Measurements from ENCODE around the gene SLAIN1.

DNA sequence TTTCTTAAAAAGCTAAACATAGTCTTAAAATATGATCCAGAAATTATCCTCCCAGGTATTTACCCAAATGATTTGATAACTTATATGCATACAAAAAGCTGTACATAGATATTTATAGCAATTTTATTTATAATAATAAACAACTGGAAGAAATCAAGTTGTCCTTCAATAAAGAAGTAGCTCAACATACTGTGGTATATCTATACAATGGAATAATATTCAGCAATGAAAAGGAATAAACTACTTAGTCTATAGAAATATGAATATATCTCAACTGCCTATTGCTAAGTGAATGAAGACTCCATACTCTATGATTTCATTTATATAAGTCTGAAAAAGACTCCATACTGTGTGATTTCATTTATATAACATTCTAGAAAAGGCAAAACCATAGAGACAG lies 47.1 kb upstream of the SLAIN1 start:
- TF ChIP-seq MYC (CRISPR knock-in tag; IDR thresholded peaks at IDR 0.05; ENCODE audit: borderline replicate concordance) (no peak), SALL2 (CRISPR knock-in tag; IDR thresholded peaks at IDR 0.05) (no peak), POLR2A (IDR thresholded peaks at IDR 0.05; ENCODE audit: insufficient read depth in 1 of 2, low read depth in 2 of 2, low read length in 2 of 2) (no peak), NFIC (IDR thresholded peaks at IDR 0.05; ENCODE audit: low read length) (no peak), YY1 (IDR thresholded peaks at IDR 0.05; ENCODE audit: insufficient read depth, insufficient replicate concordance, low read depth, low read length) (no peak), ZNF839 (CRISPR knock-in tag; IDR thresholded peaks at IDR 0.05; ENCODE audit: borderline replicate concordance) (no peak), PHF20 (CRISPR knock-in tag; IDR thresholded peaks at IDR 0.05) (no peak), CEBPB (IDR thresholded peaks at IDR 0.05; ENCODE audit: borderline replicate concordance, low read depth, low read length) (no peak)
- TF ChIP-seq, protein P1, sequence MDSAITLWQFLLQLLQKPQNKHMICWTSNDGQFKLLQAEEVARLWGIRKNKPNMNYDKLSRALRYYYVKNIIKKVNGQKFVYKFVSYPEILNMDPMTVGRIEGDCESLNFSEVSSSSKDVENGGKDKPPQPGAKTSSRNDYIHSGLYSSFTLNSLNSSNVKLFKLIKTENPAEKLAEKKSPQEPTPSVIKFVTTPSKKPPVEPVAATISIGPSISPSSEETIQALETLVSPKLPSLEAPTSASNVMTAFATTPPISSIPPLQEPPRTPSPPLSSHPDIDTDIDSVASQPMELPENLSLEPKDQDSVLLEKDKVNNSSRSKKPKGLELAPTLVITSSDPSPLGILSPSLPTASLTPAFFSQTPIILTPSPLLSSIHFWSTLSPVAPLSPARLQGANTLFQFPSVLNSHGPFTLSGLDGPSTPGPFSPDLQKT (CRISPR knock-in tag; IDR thresholded peaks at IDR 0.05; ENCODE audit: borderline replicate concordance): no peak

Data from HepG2 (cell line).